NCI-H2196 (cell line): Measurements from ENCODE around the gene KIRREL2.
A peak's percentile ranks its signal among the peaks of the same experiment; 100 is the strongest.
"Not testable (repeated sequence)": the region's sequence is repeated elsewhere in the genome, so short reads cannot be mapped to it uniquely, and the experiment has no call there.

ENCODE experiments used
- DNase-seq: peaks from one replicate; lab custom pipeline; 2025; ENCODE audit not compliant: unreplicated experiment; lab: John Stamatoyannopoulos, UW

KIRREL2 gene

GRCh38 chr19:35856546-35857149, at the start of gene KIRREL2:
Gene KIRREL2 (plus strand): TSS chr19:35856911. CDS start chr19:35857120, 209 bp downstream.
- DNase-seq: no peak

- DNase-seq: no peak
Observed at GRCh38 chr19:35807633-35808032, 49.1 kb upstream of the KIRREL2 start.

- DNase-seq: no peak
Observed at GRCh38 chr19:35811317-35812219, 45.1 kb upstream of the KIRREL2 start.

- DNase-seq: no peak
Observed at GRCh38 chr19:35812220-35813042, 44.3 kb upstream of the KIRREL2 start, which contains the start of gene PRODH2. Gene PRODH2 (minus strand): TSS chr19:35812845. CDS start chr19:35812805, 40 bp downstream.

GRCh38 chr19:35813043-35813890, 43.4 kb upstream of the KIRREL2 start:
- no peak for DNase-seq

- no peak for DNase-seq
Observed at GRCh38 chr19:35816262-35816661, 40.4 kb upstream of the KIRREL2 start.

GRCh38 chr19:35816846-35817245, 39.9 kb upstream of the KIRREL2 start:
- no peak for DNase-seq

GRCh38 chr19:35818445-35818844, 38.3 kb upstream of the KIRREL2 start:
- DNase-seq: no peak

- DNase-seq: no peak
Observed at GRCh38 chr19:35822579-35822978, 34.1 kb upstream of the KIRREL2 start.

GRCh38 chr19:35824150-35824549, 32.6 kb upstream of the KIRREL2 start:
- no peak for DNase-seq

- DNase-seq: no peak
Observed at GRCh38 chr19:35828692-35829301, 27.9 kb upstream of the KIRREL2 start.

- DNase-seq: no peak
Observed at GRCh38 chr19:35830986-35831385, 25.7 kb upstream of the KIRREL2 start.

- DNase-seq: no peak
Observed at GRCh38 chr19:35832054-35832453, 24.7 kb upstream of the KIRREL2 start.

GRCh38 chr19:35833972-35834371, 22.7 kb upstream of the KIRREL2 start:
- no peak for DNase-seq

- DNase-seq: not testable (repeated sequence)
Observed at GRCh38 chr19:35836096-35836495, 20.6 kb upstream of the KIRREL2 start.

GRCh38 chr19:35841961-35842595, 14.6 kb upstream of the KIRREL2 start:
- DNase-seq: no peak

- no peak for DNase-seq
Observed at GRCh38 chr19:35842666-35843272, 13.9 kb upstream of the KIRREL2 start.

- peak; percentile 42 for DNase-seq
Observed at GRCh38 chr19:35843676-35844481, 12.8 kb upstream of the KIRREL2 start.
